ENCODE measurements around the gene RDH12.

DNA sequence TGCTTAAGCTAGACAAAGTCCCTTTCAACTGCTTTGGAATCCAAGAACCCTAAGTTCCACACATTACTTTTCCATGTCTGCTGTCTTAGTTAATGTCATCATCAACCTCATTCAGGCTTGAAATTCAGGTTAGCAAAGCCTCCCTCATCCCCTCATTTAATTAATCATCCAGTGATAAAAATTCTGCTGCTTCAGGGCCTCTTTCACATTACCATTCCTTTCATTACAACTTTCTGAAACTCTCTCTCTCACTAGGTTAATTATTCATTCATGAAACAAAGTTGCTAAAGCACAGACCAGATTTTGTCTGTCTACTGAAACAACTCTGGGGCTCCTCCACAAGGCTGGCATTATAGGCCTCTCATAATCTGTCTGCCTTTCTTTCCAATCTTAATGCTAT is 17.8 kb upstream of the RDH12 start:
- TF ChIP-seq YY1 (IDR thresholded peaks at IDR 0.05; ENCODE audit: insufficient read depth, insufficient read length), result no peak
- no peak for TF ChIP-seq ZNF274 (IDR thresholded peaks at IDR 0.05; ENCODE audit: low read depth, low read length)
- TF ChIP-seq SUZ12 (IDR thresholded peaks at IDR 0.05; ENCODE audit: extremely low read depth, insufficient read depth, insufficient read length), result no peak
